Right atrium auricular region (tissue), 2 donors: ENCODE results near the gene CCDC142. TPM values are rescaled to one million over a fixed set of nuclear protein-coding genes. Genes with fewer than 3 reads are reported as not detected.
"Not testable (repeated sequence)": the region's sequence is repeated elsewhere in the genome, so short reads cannot be mapped to it uniquely, and the experiment has no call there.

Experiments used
- DNase-seq: peaks from one replicate; pipeline ENCODE4 v3.0.0-alpha.2; 2019; ENCODE audit warnings: low spot score
- H3K27ac ChIP-seq, 2 donors: fragments of 200-600 bp; sonication (generic); 1 replicate in 1 of 2; 2 replicates in 1 of 2; pipeline ENCODE4 v1.5.1; 2016 to 2019
- H3K27me3 ChIP-seq, 2 donors: fragments of 200-600 bp; sonication (generic); one replicate each; pipeline versions ENCODE4 v1.5.1 to v1.6.0; 2017 to 2019
- H3K36me3 ChIP-seq: fragments of 200-600 bp; sonication (generic); one replicate; pipeline ENCODE4 v1.5.1; 2016
- H3K4me1 ChIP-seq, 2 donors: fragments of 200-600 bp; sonication (generic); one replicate each; pipeline versions ENCODE4 v1.5.1 to v1.6.0; 2017 to 2019
- H3K4me3 ChIP-seq, 2 donors: fragments of 200-600 bp; sonication (generic); 1 replicate in 1 of 2; 2 replicates in 1 of 2; pipeline ENCODE4 v1.5.1; 2017 to 2019; ENCODE audit warnings: mild to moderate bottlenecking in 1 of 2, moderate library complexity in 1 of 2
- H3K9me3 ChIP-seq, 2 donors: fragments of 200-600 bp; sonication (generic); one replicate each; pipeline ENCODE4 v1.5.1; 2019
- total RNA-seq, 2 donors: library from RNA; depleted of rRNA; stranded (reverse); fragments of >200 nt; gene quantifications; one replicate each; pipeline ENCODE4 v1.1.0, GENCODE V29; 2016
- TF ChIP-seq, protein P1 (sequence below), 2 donors: fragments of 200-600 bp; sonication (generic); IDR thresholded peaks; one replicate each; pipeline ENCODE4 v1.5.1; 2019; ENCODE audit warnings: antibody characterized with exemption in 2 of 2

CCDC142 gene
- total RNA-seq, 2 donors from 2014 or later = 3.8 to 13.6 TPM

DNA sequence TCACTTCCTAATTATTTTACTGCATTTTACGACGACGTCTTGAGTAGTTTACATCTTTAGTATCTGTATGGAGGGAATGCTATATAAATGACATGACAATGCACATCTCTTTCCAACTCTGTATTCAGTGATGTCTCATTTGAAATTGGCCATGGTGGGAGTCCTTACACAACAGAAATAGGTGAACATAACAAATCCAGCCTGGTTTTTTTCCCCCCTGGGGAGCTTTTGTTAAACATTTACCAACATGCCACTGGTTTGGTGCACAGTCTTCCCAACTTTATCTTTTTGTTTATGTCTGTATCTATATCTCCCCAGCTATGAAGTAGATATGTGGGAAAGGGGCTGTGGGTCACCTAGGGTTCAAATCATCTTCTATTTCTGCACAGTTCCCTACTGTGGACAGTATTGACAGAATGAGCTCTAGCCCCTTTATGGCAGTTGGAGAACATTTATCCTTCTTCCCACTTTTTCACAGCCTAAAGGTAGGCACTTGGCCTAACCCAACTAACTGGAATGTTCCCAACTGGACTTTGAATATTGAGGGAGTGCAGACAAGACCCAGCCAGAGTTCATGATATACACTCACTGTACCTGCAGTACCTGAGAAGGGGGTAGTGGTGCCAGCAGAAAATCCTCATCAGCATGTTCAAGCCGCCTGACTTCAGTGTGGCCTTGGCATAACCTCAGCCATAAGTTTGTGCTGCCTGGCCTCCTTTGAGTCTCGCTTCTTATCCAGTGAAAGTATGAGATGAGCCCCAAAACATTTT, 35.4 kb downstream of the CCDC142 start:
- Histone ChIP-seq H3K27me3 (no peaks in the 10 kb centered on the region), H3K4me3 (no peak overlapping the region), H3K9me3 (no peaks in the 10 kb centered on the region), H3K4me1 (peaks cover 0 to under 1% of the 10 kb centered on the region in 2 donors), H3K27ac (no peak overlapping the region), H3K36me3 (no peaks in the 10 kb centered on the region)
- DNase-seq = no peak
- TF ChIP-seq, protein P1, sequence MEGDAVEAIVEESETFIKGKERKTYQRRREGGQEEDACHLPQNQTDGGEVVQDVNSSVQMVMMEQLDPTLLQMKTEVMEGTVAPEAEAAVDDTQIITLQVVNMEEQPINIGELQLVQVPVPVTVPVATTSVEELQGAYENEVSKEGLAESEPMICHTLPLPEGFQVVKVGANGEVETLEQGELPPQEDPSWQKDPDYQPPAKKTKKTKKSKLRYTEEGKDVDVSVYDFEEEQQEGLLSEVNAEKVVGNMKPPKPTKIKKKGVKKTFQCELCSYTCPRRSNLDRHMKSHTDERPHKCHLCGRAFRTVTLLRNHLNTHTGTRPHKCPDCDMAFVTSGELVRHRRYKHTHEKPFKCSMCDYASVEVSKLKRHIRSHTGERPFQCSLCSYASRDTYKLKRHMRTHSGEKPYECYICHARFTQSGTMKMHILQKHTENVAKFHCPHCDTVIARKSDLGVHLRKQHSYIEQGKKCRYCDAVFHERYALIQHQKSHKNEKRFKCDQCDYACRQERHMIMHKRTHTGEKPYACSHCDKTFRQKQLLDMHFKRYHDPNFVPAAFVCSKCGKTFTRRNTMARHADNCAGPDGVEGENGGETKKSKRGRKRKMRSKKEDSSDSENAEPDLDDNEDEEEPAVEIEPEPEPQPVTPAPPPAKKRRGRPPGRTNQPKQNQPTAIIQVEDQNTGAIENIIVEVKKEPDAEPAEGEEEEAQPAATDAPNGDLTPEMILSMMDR (IDR thresholded peaks at IDR 0.05) = no peak

DNA sequence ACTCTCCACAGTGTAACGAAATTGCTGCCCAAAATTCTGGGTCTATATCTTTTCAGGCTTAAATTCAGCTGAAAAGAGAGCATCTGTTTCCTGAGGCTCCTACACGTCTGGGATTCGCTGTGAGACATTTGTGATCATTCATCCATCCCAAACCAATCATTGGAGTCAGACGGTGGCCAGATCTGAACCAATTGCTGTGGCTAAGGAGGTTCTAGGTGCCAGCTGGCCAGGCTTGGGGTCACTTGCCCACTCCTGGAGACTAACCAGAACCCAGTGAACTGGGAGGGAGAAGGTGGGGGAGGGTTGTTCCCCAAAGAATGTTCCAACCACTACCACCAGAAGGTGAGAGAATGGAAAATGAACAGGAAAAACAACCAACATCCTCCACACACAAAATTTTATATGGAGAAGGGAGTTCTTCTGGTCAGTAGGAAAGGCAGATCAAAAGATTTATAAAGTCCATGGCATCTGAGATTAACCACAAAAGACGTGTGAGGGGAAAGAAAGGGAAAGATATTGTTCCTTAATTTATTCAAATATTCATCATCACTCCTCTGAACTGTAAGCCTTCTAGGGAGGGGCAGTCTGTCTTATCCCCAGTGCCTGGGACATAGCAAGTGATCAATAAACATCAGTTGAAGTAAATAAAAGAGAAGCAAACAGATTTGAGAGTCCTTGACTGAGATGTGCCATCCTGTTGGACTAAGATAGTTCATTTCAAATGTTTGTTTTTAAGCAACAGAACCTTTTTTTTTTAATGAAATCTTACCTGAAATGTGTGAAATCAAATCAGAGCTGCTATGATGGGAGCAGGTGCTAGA, 38.1 kb downstream of the CCDC142 start:
- no peak for DNase-seq
- no peak overlapping the region for H3K4me3 ChIP-seq
- peaks cover 0 to 26% of the 10 kb centered on the region in 2 donors for H3K4me1 ChIP-seq
- H3K27ac ChIP-seq = no peak overlapping the region
- no peaks in the 10 kb centered on the region for H3K9me3 ChIP-seq
- no peaks in the 10 kb centered on the region for H3K36me3 ChIP-seq
- TF ChIP-seq, protein P1 (IDR thresholded peaks at IDR 0.05) = no peak
- no peaks in the 10 kb centered on the region for H3K27me3 ChIP-seq

DNA sequence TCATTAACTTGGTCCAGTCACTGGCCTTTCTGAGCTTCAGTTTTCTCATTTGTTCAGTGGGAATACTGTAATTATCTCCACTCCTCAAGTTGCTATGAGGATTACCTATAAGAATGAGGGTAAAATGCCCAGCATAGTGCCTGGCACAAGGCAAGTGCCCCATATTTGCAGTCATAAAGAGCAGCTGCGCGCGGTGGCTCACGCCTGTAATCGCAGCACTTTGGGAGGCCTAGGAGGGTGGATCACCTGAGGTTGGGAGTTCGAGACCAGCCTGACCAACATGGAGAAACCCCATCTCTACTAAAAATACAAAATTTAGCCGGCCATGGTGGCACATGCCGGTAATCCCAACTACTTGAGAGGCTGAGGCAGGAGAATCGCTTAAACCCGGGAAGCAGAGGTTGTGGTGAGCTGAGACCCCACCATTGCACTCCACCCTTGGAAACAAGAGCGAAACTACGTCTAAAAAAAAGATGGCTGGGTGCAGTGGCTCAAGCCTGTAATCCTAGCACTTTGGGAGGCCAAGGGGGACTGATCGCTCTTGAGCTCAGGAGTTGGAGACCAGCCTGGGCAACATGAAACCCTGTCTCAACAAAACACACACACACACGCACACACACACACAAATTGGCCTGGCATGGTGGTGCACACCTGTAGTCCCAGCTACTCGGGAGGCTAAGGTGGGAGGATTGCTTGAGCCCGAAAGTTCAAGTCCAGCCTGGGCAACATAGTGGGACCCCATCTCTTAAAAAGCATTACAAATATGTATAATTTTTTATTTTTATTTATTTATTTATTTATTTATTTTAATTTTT, 40.1 kb downstream of the CCDC142 start:
- H3K27me3 ChIP-seq, DNase-seq, H3K36me3 ChIP-seq, H3K9me3 ChIP-seq: not testable (repeated sequence)
- H3K27ac ChIP-seq = peak overlapping the region; percentile 86 to 89
- peaks cover 0 to 40% of the 10 kb centered on the region in 2 donors for H3K4me1 ChIP-seq
- H3K4me3 ChIP-seq = peak overlapping the region; percentile 41 to 61

DNA sequence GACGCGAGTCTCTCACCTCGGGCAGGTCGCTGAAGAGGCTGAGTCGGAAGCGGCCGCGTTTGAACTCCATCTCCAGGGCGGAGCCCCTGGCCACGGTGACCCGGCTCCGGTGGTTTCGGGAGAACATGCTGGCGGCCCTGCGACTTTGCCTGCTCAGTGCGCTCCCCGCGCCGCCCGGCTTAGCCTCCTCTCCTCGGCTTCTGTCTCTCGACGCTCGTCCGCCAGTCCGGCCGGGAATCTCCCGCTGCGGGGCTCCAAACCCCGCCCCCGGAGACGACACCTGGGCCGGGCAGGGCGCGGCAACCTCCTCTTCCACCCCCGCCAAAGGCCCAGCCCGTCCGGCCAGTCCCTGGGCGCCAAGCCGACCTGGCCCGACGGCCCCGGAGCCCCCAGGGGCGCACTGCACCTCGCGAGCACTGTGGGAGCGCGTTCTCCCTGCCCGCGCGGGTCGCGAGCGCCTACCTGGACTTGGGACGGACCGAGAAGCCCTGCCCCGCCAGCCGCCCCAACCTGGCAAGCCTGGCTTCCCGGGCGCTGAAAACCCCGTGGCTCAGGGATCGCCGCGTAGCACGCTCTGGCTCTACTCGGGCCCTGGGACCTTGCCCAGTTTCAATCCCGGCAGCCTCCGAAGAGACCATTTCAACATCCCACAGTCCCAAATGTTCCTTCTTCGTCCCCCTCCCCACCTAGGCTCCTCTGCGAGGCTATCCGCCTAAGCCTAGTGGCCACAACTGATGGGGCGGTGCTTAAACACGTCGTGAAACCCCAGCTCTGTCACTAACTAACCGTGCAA, 40.9 kb downstream of the CCDC142 start, which contains the start of gene RTKN:
RTKN (minus strand) TSS at position 248 of the 793 bp plus-strand sequence; CDS start at position 127, 121 bp downstream.
- Histone ChIP-seq H3K36me3 (no peaks in the 10 kb centered on the region), H3K9me3 (no peaks in the 10 kb centered on the region), H3K27ac (peak within 1 kb of the TSS; percentile 86 to 89), H3K4me3 (peak within 1 kb of the TSS; percentile 41 to 61), H3K27me3 (no peaks in the 10 kb centered on the region), H3K4me1 (peaks cover 0 to 48% of the 10 kb centered on the region in 2 donors)
- no peak for DNase-seq
- TF ChIP-seq, protein P1 (IDR thresholded peaks at IDR 0.05) = no peak

DNA sequence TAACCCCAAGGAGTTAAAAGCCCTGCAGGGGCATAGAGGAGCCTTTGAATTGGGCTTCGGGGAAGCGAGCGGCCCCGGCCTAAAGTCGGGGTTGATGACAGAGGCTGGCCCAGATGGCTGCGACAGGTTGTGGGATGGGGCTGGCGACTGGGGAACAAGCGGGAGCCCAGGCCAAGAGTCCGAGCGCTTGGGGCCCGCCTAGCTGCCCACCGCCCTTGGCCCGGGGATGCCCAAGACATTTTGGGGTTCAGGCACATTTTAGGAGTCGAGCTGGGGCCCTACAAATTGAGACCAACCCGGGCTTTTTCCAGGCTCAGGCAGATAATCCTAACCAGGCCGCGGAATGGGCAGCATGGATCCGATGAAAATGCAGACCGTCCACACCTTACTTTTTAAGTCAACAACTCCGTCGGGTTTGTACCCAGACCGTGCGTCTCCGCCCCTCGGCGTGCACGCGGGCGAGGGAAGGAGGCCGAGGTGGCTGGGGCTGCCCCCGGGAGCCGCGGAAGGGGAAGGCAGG, 41.6 kb downstream of the CCDC142 start:
- no peak for DNase-seq
- TF ChIP-seq, protein P1 (IDR thresholded peaks at IDR 0.05) = no peak
- Histone ChIP-seq H3K27me3 (no peaks in the 10 kb centered on the region), H3K9me3 (no peaks in the 10 kb centered on the region), H3K27ac (peak overlapping the region; percentile 86 to 89), H3K36me3 (no peaks in the 10 kb centered on the region), H3K4me3 (peak overlapping the region; percentile 41 to 61), H3K4me1 (peaks cover 0 to 55% of the 10 kb centered on the region in 2 donors)
